ENCODE measurements around the gene PUS7L.

- TF ChIP-seq EP300 (IDR thresholded peaks at IDR 0.05; ENCODE audit: low read depth) (no peak), CTCF (IDR thresholded peaks at IDR 0.05) (no peak), POLR2AphosphoS5 (IDR thresholded peaks at IDR 0.05) (no peak), POLR2A (IDR thresholded peaks at IDR 0.05) (no peak)
These were observed 36.0 kb downstream of the PUS7L start for GRCh38 chr12:43722621-43723020.
